HepG2 (cell line): ENCODE measurements around the gene SH2D7. TPM values are rescaled to one million over a fixed set of nuclear protein-coding genes. Genes with fewer than 3 reads are reported as not detected.

ENCODE experiments used
- ATAC-seq: fragments of 200-7000 bp; cut with Tn5 transposase; 3 replicates; pipeline ENCODE4 v1.9.1; 2020; ENCODE audit warnings: mild to moderate bottlenecking, moderate library complexity
- BruUV-seq: library from RNA; stranded (reverse); fragments of 400-500 nt; replicated peaks from 2 replicates; lab custom pipeline; 2021; lab: Mats Ljungman, UMichigan
- CTCF ChIA-PET: fragments of 300-600 bp; formaldehyde crosslinking; extraction: SDS; loops from one replicate; lab custom pipeline; 2021; ENCODE audit warnings: low total read pairs, inconsistent platforms, low intra/inter-chr PET ratio; lab: Yijun Ruan, JAX
- POLR2A ChIA-PET: fragments of 350-600 bp; sonication (Branson Sonifier 250); formaldehyde crosslinking; loops from one replicate; lab custom pipeline; 2020; ENCODE audit warnings: antibody characterized with exemption, inconsistent platforms; lab: Yijun Ruan, JAX
- DNase-seq: peaks from one replicate; pipeline ENCODE4 v3.0.0-alpha.2; 2015; ENCODE audit warnings: low spot score
- FAIRE-seq: peaks from 3 replicates; lab custom pipeline; 2011; peaks lifted over from hg19 to GRCh38; lab: Jason Lieb, UNC
- H2AFZ ChIP-seq: one replicate; pipeline ENCODE4 v1.6.1; 2011; ENCODE audit warnings: low read length, inconsistent platforms
- H3K27ac ChIP-seq: fragments of 300-600 bp; 3 replicates; pipeline ENCODE4 v1.8.0; 2011; ENCODE audit warnings: mixed run types, mild to moderate bottlenecking, mixed read lengths, low read length, inconsistent platforms; ENCODE audit not compliant: insufficient read depth; ENCODE audit errors: extremely low read length
- H3K27me3 ChIP-seq, 2 experiments: fragments of 200-600 bp in 1 of 2; 2 replicates in 1 of 2; 3 replicates in 1 of 2; pipeline versions ENCODE4 v1.6.0 to v1.8.0; 2011; ENCODE audit warnings: low read length in 2 of 2, mild to moderate bottlenecking in 2 of 2, moderate library complexity in 2 of 2, inconsistent platforms in 1 of 2; ENCODE audit not compliant: insufficient read depth in 2 of 2, control insufficient read depth in 1 of 2
- H3K36me3 ChIP-seq, 2 experiments: fragments of 200-600 bp in 1 of 2; replicated peaks in 1 of 2; 2 replicates in 1 of 2; 3 replicates in 1 of 2; pipeline versions ENCODE4 v1.5.1 to v1.8.0; 2011; ENCODE audit warnings: low read length in 2 of 2, inconsistent platforms in 1 of 2; ENCODE audit not compliant: insufficient read depth in 2 of 2, control insufficient read depth in 1 of 2
- H3K4me1 ChIP-seq: 2 replicates; pipeline ENCODE4 v1.5.1; 2012; ENCODE audit warnings: low read length, inconsistent platforms; ENCODE audit not compliant: insufficient read depth
- H3K4me2 ChIP-seq: 2 replicates; pipeline ENCODE4 v1.6.0; 2011; ENCODE audit warnings: low read depth, low read length, inconsistent platforms
- H3K4me3 ChIP-seq, 3 experiments: fragments of 200-600 bp in 1 of 3; sonication (generic), shearing (Covaris generic) in 1 of 3; replicated peaks in 1 of 3; 2 replicates each; pipeline ENCODE4 v1.5.1; 2011 to 2016; ENCODE audit warnings: low read length in 3 of 3, inconsistent platforms in 2 of 3, low read depth in 2 of 3, mild to moderate bottlenecking in 2 of 3, control low read depth in 1 of 3, mixed read lengths in 1 of 3; ENCODE audit not compliant: insufficient read depth in 1 of 3
- H3K79me2 ChIP-seq: one replicate; pipeline ENCODE4 v1.6.1; 2011; ENCODE audit warnings: low read length, inconsistent platforms; ENCODE audit not compliant: insufficient read depth
- H3K9ac ChIP-seq: 2 replicates; pipeline ENCODE4 v1.6.0; 2011; ENCODE audit warnings: mild to moderate bottlenecking, low read depth, low read length, inconsistent platforms; ENCODE audit not compliant: insufficient read depth
- H3K9me3 ChIP-seq: 2 replicates; pipeline ENCODE4 v1.5.1; 2012; ENCODE audit warnings: mild to moderate bottlenecking, low read length
- H4K20me1 ChIP-seq: 2 replicates; pipeline ENCODE4 v1.6.0; 2011; ENCODE audit warnings: inconsistent platforms, mild to moderate bottlenecking, low read length, moderate library complexity; ENCODE audit not compliant: insufficient read depth
- DMTF1 ChIP-seq: sonication (generic); formaldehyde crosslinking; IDR thresholded peaks from 2 replicates; pipeline ENCODE4 v1.4.0; 2020; ENCODE audit warnings: mild to moderate bottlenecking, missing genetic modification reagents
- NR2C2 ChIP-seq: sonication (generic); formaldehyde crosslinking; IDR thresholded peaks from 2 replicates; pipeline ENCODE4 v1.4.0; 2020; ENCODE audit warnings: missing genetic modification reagents, mild to moderate bottlenecking, moderate library complexity, borderline replicate concordance
- POLR2AphosphoS2 ChIP-seq: IDR thresholded peaks from 2 replicates; pipeline ENCODE4 v1.6.1; 2011; ENCODE audit warnings: low read depth, low read length, improper control_type of control experiment
- ZNF232 ChIP-seq: sonication (generic); formaldehyde crosslinking; IDR thresholded peaks from 2 replicates; pipeline ENCODE4 v1.4.0; 2020; ENCODE audit warnings: missing genetic modification reagents, borderline replicate concordance
- ZNF253 ChIP-seq: sonication (generic); formaldehyde crosslinking; IDR thresholded peaks from 2 replicates; pipeline ENCODE4 v1.8.0; 2022; ENCODE audit warnings: mild to moderate bottlenecking, missing genetic modification reagents, borderline replicate concordance
- ZNF431 ChIP-seq: sonication (generic); formaldehyde crosslinking; IDR thresholded peaks from 2 replicates; pipeline ENCODE4 v1.9.0; 2022; ENCODE audit warnings: missing genetic modification reagents, low read depth, mild to moderate bottlenecking, borderline replicate concordance
- ZNF704 ChIP-seq: sonication (generic); formaldehyde crosslinking; IDR thresholded peaks from 2 replicates; pipeline ENCODE4 v1.8.1; 2023; ENCODE audit warnings: mild to moderate bottlenecking, inconsistent platforms, moderate library complexity, missing genetic modification reagents, borderline replicate concordance
- ZNF747 ChIP-seq: sonication (generic); formaldehyde crosslinking; IDR thresholded peaks from 2 replicates; pipeline ENCODE4 v1.8.1; 2023; ENCODE audit warnings: missing genetic modification reagents, mild to moderate bottlenecking, borderline replicate concordance
- WGBS: methylation state at CpG from one replicate; pipeline ENCODE4 v1.1.6; 2017; ENCODE audit warnings: low lambda C conversion rate; 5-methylcytosine and 5-hydroxymethylcytosine counted together
- in situ Hi-C: cut with HindIII; loops from 2 replicates; pipeline ENCODE4 v1.10.0; 2017; ENCODE audit warnings: low pct_unique_long_range_greater_than_20kb; ENCODE audit not compliant: extremely low pct_ligation_motif_present
- intact Hi-C: fragments of 100-400 bp; cut with micrococcal nuclease; formaldehyde crosslinking; loops from one replicate; pipeline ENCODE4 v1.10.0; 2022; ENCODE audit not compliant: unreplicated experiment
- polyA plus RNA-seq, 8 experiments: library from polyadenylated mRNA; depleted of rRNA in 3 of 8; stranded (reverse) in 7 of 8; unstranded in 1 of 8; fragments of >200 nt; fragmentation: Illumina TruSeq in 4 of 8; extraction: Trizol in 4 of 8; gene quantifications; 2 replicates each; pipeline versions ENCODE4 v1.2.1 to v1.2.3, GENCODE V29; 2011 to 2016; ENCODE audit warnings: low read depth in 4 of 8, missing spikeins in 1 of 8, mixed read lengths in 1 of 8; ENCODE audit not compliant: insufficient read depth in 1 of 8
- total RNA-seq, 5 experiments: library from RNA; depleted of rRNA; stranded (reverse); fragments of >200 nt; fragmentation: Illumina TruSeq; extraction: Trizol; gene quantifications; 2 replicates each; pipeline ENCODE4 v1.2.3, GENCODE V29; 2016; ENCODE audit warnings: low read depth in 1 of 5
- TF ChIP-seq, protein P1 (sequence below): sonication (generic); formaldehyde crosslinking; IDR thresholded peaks from 2 replicates; pipeline ENCODE4 v1.4.0; 2020; ENCODE audit warnings: missing genetic modification reagents
- TF ChIP-seq, protein P2 (sequence below): sonication (generic); formaldehyde crosslinking; IDR thresholded peaks from 2 replicates; pipeline ENCODE4 v1.5.0; 2020; ENCODE audit warnings: missing genetic modification reagents, mild to moderate bottlenecking, borderline replicate concordance

The SH2D7 gene
- total and polyA plus RNA-seq, 2 of the 13 experiments (the other 11 are each of a cell fraction or from before 2014, with no cell fraction given): not detected

GRCh38 chr15:78048628-78048920 lies 43.8 kb upstream of the SH2D7 start (continued):
- TF ChIP-seq, protein P1, sequence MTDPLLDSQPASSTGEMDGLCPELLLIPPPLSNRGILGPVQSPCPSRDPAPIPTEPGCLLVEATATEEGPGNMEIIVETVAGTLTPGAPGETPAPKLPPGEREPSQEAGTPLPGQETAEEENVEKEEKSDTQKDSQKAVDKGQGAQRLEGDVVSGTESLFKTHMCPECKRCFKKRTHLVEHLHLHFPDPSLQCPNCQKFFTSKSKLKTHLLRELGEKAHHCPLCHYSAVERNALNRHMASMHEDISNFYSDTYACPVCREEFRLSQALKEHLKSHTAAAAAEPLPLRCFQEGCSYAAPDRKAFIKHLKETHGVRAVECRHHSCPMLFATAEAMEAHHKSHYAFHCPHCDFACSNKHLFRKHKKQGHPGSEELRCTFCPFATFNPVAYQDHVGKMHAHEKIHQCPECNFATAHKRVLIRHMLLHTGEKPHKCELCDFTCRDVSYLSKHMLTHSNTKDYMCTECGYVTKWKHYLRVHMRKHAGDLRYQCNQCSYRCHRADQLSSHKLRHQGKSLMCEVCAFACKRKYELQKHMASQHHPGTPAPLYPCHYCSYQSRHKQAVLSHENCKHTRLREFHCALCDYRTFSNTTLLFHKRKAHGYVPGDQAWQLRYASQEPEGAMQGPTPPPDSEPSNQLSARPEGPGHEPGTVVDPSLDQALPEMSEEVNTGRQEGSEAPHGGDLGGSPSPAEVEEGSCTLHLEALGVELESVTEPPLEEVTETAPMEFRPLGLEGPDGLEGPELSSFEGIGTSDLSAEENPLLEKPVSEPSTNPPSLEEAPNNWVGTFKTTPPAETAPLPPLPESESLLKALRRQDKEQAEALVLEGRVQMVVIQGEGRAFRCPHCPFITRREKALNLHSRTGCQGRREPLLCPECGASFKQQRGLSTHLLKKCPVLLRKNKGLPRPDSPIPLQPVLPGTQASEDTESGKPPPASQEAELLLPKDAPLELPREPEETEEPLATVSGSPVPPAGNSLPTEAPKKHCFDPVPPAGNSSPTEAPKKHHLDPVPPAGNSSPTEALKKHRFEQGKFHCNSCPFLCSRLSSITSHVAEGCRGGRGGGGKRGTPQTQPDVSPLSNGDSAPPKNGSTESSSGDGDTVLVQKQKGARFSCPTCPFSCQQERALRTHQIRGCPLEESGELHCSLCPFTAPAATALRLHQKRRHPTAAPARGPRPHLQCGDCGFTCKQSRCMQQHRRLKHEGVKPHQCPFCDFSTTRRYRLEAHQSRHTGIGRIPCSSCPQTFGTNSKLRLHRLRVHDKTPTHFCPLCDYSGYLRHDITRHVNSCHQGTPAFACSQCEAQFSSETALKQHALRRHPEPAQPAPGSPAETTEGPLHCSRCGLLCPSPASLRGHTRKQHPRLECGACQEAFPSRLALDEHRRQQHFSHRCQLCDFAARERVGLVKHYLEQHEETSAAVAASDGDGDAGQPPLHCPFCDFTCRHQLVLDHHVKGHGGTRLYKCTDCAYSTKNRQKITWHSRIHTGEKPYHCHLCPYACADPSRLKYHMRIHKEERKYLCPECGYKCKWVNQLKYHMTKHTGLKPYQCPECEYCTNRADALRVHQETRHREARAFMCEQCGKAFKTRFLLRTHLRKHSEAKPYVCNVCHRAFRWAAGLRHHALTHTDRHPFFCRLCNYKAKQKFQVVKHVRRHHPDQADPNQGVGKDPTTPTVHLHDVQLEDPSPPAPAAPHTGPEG (CRISPR knock-in tag): no peak
- no peak for TF ChIP-seq ZNF253 (CRISPR knock-in tag)
- no peak for TF ChIP-seq POLR2AphosphoS2
- TF ChIP-seq, all 625 proteins: peak for 0

- Histone ChIP-seq H3K9me3 (no peaks in the 10 kb centered on the region), H3K9ac (no peak overlapping the region), H3K36me3 (peaks cover 3 to 10% of the 10 kb centered on the region in 2 experiments; a peak in 3 of 5 replicates), H3K4me1 (peaks cover 30% of the 10 kb centered on the region), H3K4me3 (no peak overlapping the region), H3K27ac (no peak overlapping the region), H3K79me2 (no peaks in the 10 kb centered on the region), H3K4me2 (no peak overlapping the region), H4K20me1 (no peaks in the 10 kb centered on the region), H2AFZ (no peak overlapping the region), H3K27me3 (no peaks in the 10 kb centered on the region)
- BruUV-seq: no TSS peak
- POLR2A ChIA-PET: no interaction called here
- FAIRE-seq (no peak), ATAC-seq (no peak), DNase-seq (no peak)
- in situ Hi-C loops (no loop called here), intact Hi-C loops (no loop called here)
- CTCF ChIA-PET: no interaction called here
- over 99% methylated on average over 7 of the region's 7 CpGs for WGBS
- TF ChIP-seq ZNF747 (CRISPR knock-in tag): no peak
- TF ChIP-seq NR2C2: no peak
- no peak for TF ChIP-seq DMTF1 (CRISPR knock-in tag)
- TF ChIP-seq ZNF704 (CRISPR knock-in tag): no peak
- no peak for TF ChIP-seq ZNF431 (CRISPR knock-in tag)
- TF ChIP-seq ZNF232 (CRISPR knock-in tag): no peak
- TF ChIP-seq, protein P2, sequence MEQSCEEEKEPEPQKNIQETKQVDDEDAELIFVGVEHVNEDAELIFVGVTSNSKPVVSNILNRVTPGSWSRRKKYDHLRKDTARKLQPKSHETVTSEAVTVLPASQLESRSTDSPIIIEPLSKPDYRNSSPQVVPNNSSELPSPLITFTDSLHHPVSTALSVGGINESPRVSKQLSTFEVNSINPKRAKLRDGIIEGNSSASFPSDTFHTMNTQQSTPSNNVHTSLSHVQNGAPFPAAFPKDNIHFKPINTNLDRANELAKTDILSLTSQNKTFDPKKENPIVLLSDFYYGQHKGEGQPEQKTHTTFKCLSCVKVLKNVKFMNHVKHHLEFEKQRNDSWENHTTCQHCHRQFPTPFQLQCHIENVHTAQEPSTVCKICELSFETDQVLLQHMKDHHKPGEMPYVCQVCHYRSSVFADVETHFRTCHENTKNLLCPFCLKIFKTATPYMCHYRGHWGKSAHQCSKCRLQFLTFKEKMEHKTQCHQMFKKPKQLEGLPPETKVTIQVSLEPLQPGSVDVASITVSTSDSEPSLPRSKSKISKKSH (CRISPR knock-in tag): no peak
Measured at GRCh38 chr15:78049691-78050440, 42.5 kb upstream of the SH2D7 start.
